Neural crest cell (in vitro differentiated cells): Measurements from ENCODE around the gene CCDC116. TPM values are rescaled to one million over a fixed set of nuclear protein-coding genes. Genes with fewer than 3 reads are reported as not detected.
"Not testable (repeated sequence)": the region's sequence is repeated elsewhere in the genome, so short reads cannot be mapped to it uniquely, and the experiment has no call there.

Experiments used
- DNase-seq: peaks from one replicate; pipeline ENCODE4 v3.0.0; 2021; ENCODE audit warnings: low read depth, mixed read lengths, low spot score
- H3K27ac Mint-ChIP-seq: one replicate; pipeline ENCODE4 v1.8.0; 2021; ENCODE audit warnings: mild to moderate bottlenecking, mixed read lengths; ENCODE audit not compliant: unreplicated experiment
- H3K27me3 Mint-ChIP-seq: 2 replicates; pipeline ENCODE4 v1.8.0; 2021; ENCODE audit warnings: low read depth, mild to moderate bottlenecking, mixed read lengths
- H3K36me3 Mint-ChIP-seq: 2 replicates; pipeline ENCODE4 v1.8.0; 2021; ENCODE audit warnings: low read depth, mild to moderate bottlenecking, mixed read lengths
- H3K4me1 Mint-ChIP-seq: 2 replicates; pipeline ENCODE4 v1.8.0; 2021; ENCODE audit warnings: mixed read lengths
- H3K4me3 Mint-ChIP-seq: one replicate; pipeline ENCODE4 v1.8.0; 2021; ENCODE audit warnings: mild to moderate bottlenecking, mixed read lengths
- H3K9me3 Mint-ChIP-seq: 2 replicates; pipeline ENCODE4 v1.8.0; 2021; ENCODE audit warnings: mixed read lengths
- CTCF ChIP-seq: fragments of 200-600 bp; sonication (generic); conservative IDR thresholded peaks from 2 replicates; pipeline ENCODE4 v1.5.0; 2021; ENCODE audit warnings: antibody characterized with exemption, mild to moderate bottlenecking
- total RNA-seq: library from RNA; stranded (reverse); gene quantifications from 2 replicates; pipeline ENCODE4 v1.2.1, GENCODE V29; 2021

The CCDC116 gene
- total RNA-seq, 1 donor from 2014 or later, result 1.3 TPM

GRCh38 chr22:21634844-21635243 lies 2.3 kb downstream of the CCDC116 start:
- Mint-ChIP-seq H3K27ac (no peak overlapping the region), H3K27me3 (no peaks in the 10 kb centered on the region), H3K4me3 (peak overlapping the region; percentile 41), H3K4me1 (peaks cover 5% of the 10 kb centered on the region), H3K36me3 (no peaks in the 10 kb centered on the region), H3K9me3 (no peaks in the 10 kb centered on the region)
- DNase-seq, result no peak
- no peak for TF ChIP-seq CTCF

GRCh38 chr22:21635771-21636510 lies 3.4 kb downstream of the CCDC116 start:
- H3K27me3 Mint-ChIP-seq, result no peaks in the 10 kb centered on the region
- no peak for DNase-seq
- H3K27ac Mint-ChIP-seq, result peak overlapping the region; percentile 35
- no peak for TF ChIP-seq CTCF
- H3K36me3 Mint-ChIP-seq, result no peaks in the 10 kb centered on the region
- H3K9me3 Mint-ChIP-seq, result no peaks in the 10 kb centered on the region
- H3K4me3 Mint-ChIP-seq, result no peak overlapping the region
- peaks cover 5% of the 10 kb centered on the region for H3K4me1 Mint-ChIP-seq

- no peak for DNase-seq
- no peaks in the 10 kb centered on the region for H3K36me3 Mint-ChIP-seq
- no peak overlapping the region for H3K4me3 Mint-ChIP-seq
- no peak overlapping the region for H3K27ac Mint-ChIP-seq
- H3K9me3 Mint-ChIP-seq, result no peaks in the 10 kb centered on the region
- H3K27me3 Mint-ChIP-seq, result no peaks in the 10 kb centered on the region
- H3K4me1 Mint-ChIP-seq, result peaks cover 13% of the 10 kb centered on the region
- TF ChIP-seq CTCF, result no peak
These were observed 4.2 kb downstream of the CCDC116 start for GRCh38 chr22:21636629-21637218.

GRCh38 chr22:21637450-21637849 lies 4.9 kb downstream of the CCDC116 start:
- H3K4me3 Mint-ChIP-seq, DNase-seq, H3K9me3 Mint-ChIP-seq, H3K36me3 Mint-ChIP-seq, H3K27ac Mint-ChIP-seq, H3K27me3 Mint-ChIP-seq: not testable (repeated sequence)
- H3K4me1 Mint-ChIP-seq, result peaks cover 17% of the 10 kb centered on the region

GRCh38 chr22:21639359-21639758 lies 6.8 kb downstream of the CCDC116 start:
- Mint-ChIP-seq H3K9me3 (no peaks in the 10 kb centered on the region), H3K27ac (no peak overlapping the region), H3K36me3 (peaks cover 7% of the 10 kb centered on the region), H3K27me3 (no peaks in the 10 kb centered on the region), H3K4me3 (peak overlapping the region; percentile 57), H3K4me1 (peaks cover 28% of the 10 kb centered on the region)
- no peak for DNase-seq
- TF ChIP-seq CTCF, result no peak

- H3K4me3 Mint-ChIP-seq, result peak overlapping the region; percentile 88
- no peaks in the 10 kb centered on the region for H3K27me3 Mint-ChIP-seq
- peaks cover 7% of the 10 kb centered on the region for H3K36me3 Mint-ChIP-seq
- no peak for DNase-seq
- peaks cover 28% of the 10 kb centered on the region for H3K4me1 Mint-ChIP-seq
- TF ChIP-seq CTCF, result no peak
- no peak overlapping the region for H3K27ac Mint-ChIP-seq
- no peaks in the 10 kb centered on the region for H3K9me3 Mint-ChIP-seq
These were observed 8.2 kb downstream of the CCDC116 start for GRCh38 chr22:21640810-21641209.
